ENCODE data around the gene P2RX1. TPM values are rescaled to one million over a fixed set of nuclear protein-coding genes. Genes with fewer than 3 reads are reported as not detected.

P2RX1 gene
- total and polyA plus RNA-seq, 4 donors: 0.44 to 5.2 (median 0.64) TPM

- Histone ChIP-seq H3K27ac (ENCODE audit: low read depth in 1 of 2, low read length in 2 of 2) (no peak overlapping the region), H3K9me3 (ENCODE audit: control insufficient read depth in 4 of 4, low read length in 3 of 4) (no peaks in the 10 kb centered on the region), H3K27me3 (ENCODE audit: control insufficient read depth in 4 of 4, insufficient read depth in 4 of 4, low read length in 3 of 4) (no peaks in the 10 kb centered on the region), H3K9ac (ENCODE audit: low read depth in 1 of 2, low read length in 2 of 2) (no peak overlapping the region), H3K4me3 (ENCODE audit: low read depth in 1 of 3, low read length in 3 of 3) (no peak overlapping the region), H3K36me3 (ENCODE audit: control insufficient read depth in 4 of 4, insufficient read depth in 3 of 4, low read depth in 1 of 4, low read length in 3 of 4) (no peaks in the 10 kb centered on the region), H3K4me1 (ENCODE audit: control insufficient read depth in 4 of 4, insufficient read depth in 4 of 4, low read length in 3 of 4) (peaks cover 2 to 19% (median 8%) of the 10 kb centered on the region in 4 donors)
- WGBS: 79% methylated on average over 5 of the region's 5 CpGs
- no peak for TF ChIP-seq RXRA (IDR thresholded peaks at IDR 0.05)
- TF ChIP-seq REST (IDR thresholded peaks at IDR 0.05): no peak
- TF ChIP-seq SP1 (IDR thresholded peaks at IDR 0.05): no peak
- TF ChIP-seq ATF3 (IDR thresholded peaks at IDR 0.05): no peak
- no peak for TF ChIP-seq FOXA1 (IDR thresholded peaks at IDR 0.05)
- no peak for TF ChIP-seq HNF4A (conservative IDR thresholded peaks at IDR 0.05)
- no peak for TF ChIP-seq RAD21 (IDR thresholded peaks at IDR 0.05)
- TF ChIP-seq GABPA (IDR thresholded peaks at IDR 0.05 in 1 of 2, conservative IDR thresholded peaks at IDR 0.05 in 1 of 2): no peak
- no peak for TF ChIP-seq HNF4G (IDR thresholded peaks at IDR 0.05)
- no peak for TF ChIP-seq TAF1 (conservative IDR thresholded peaks at IDR 0.05)
- TF ChIP-seq FOXA2 (IDR thresholded peaks at IDR 0.05): no peak
- TF ChIP-seq JUND (IDR thresholded peaks at IDR 0.05): no peak
- TF ChIP-seq EGR1 (IDR thresholded peaks at IDR 0.05; ENCODE audit: low read depth in 2 of 2): no peak
- TF ChIP-seq, protein P1, sequence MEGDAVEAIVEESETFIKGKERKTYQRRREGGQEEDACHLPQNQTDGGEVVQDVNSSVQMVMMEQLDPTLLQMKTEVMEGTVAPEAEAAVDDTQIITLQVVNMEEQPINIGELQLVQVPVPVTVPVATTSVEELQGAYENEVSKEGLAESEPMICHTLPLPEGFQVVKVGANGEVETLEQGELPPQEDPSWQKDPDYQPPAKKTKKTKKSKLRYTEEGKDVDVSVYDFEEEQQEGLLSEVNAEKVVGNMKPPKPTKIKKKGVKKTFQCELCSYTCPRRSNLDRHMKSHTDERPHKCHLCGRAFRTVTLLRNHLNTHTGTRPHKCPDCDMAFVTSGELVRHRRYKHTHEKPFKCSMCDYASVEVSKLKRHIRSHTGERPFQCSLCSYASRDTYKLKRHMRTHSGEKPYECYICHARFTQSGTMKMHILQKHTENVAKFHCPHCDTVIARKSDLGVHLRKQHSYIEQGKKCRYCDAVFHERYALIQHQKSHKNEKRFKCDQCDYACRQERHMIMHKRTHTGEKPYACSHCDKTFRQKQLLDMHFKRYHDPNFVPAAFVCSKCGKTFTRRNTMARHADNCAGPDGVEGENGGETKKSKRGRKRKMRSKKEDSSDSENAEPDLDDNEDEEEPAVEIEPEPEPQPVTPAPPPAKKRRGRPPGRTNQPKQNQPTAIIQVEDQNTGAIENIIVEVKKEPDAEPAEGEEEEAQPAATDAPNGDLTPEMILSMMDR (IDR thresholded peaks at IDR 0.05; ENCODE audit: low read depth, low read length, missing input control): no peak
- no peak for TF ChIP-seq YY1 (IDR thresholded peaks at IDR 0.05)
- TF ChIP-seq, protein P2, sequence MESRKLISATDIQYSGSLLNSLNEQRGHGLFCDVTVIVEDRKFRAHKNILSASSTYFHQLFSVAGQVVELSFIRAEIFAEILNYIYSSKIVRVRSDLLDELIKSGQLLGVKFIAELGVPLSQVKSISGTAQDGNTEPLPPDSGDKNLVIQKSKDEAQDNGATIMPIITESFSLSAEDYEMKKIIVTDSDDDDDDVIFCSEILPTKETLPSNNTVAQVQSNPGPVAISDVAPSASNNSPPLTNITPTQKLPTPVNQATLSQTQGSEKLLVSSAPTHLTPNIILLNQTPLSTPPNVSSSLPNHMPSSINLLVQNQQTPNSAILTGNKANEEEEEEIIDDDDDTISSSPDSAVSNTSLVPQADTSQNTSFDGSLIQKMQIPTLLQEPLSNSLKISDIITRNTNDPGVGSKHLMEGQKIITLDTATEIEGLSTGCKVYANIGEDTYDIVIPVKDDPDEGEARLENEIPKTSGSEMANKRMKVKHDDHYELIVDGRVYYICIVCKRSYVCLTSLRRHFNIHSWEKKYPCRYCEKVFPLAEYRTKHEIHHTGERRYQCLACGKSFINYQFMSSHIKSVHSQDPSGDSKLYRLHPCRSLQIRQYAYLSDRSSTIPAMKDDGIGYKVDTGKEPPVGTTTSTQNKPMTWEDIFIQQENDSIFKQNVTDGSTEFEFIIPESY (IDR thresholded peaks at IDR 0.05): no peak
- no peak for TF ChIP-seq MAX (IDR thresholded peaks at IDR 0.05)
- no peak for TF ChIP-seq NR2F2 (IDR thresholded peaks at IDR 0.05)
- DNase-seq (ENCODE audit: low spot score): no peak
These were observed 22.1 kb downstream of the P2RX1 start for GRCh38 chr17:3894188-3894587.
